Umbilical cord (tissue), 2 donors: ENCODE data around the gene CKB. TPM values are rescaled to one million over a fixed set of nuclear protein-coding genes. Genes with fewer than 3 reads are reported as not detected.

Experiments used
- DNase-seq: peaks from one replicate; pipeline ENCODE4 v3.0.0-alpha.2; 2015; ENCODE audit warnings: low spot score
- total RNA-seq: library from RNA; depleted of rRNA; stranded (reverse); fragments of >200 nt; gene quantifications from one replicate; pipeline ENCODE4 v1.2.3, GENCODE V29; 2014; ENCODE audit warnings: low replicate concordance; ENCODE audit not compliant: insufficient read depth

The CKB gene
- total RNA-seq, 1 donor from 2014 or later: 239 TPM

DNA sequence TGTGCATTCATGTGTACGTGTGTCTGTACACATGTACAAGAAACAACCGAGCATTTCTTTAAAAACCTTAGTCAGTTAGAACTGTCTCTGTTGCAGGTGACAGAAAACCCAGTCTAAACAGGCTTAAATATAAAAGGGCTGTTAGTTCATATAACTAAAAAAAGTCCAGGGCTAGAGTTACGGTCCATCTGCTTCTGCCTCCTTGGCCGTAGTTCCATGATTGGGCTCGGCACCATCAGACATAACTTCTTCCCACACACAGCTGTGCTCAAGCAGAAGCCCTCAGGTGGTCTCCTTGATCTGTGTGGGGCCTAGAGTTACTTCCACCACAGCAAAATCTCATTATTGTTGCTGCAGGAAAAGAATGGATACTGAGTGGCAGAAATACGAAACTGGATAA lies 34.6 kb downstream of the CKB start:
- no peak for DNase-seq

- DNase-seq: no peak
Measured at GRCh38 chr14:103485504-103485903, 37.1 kb downstream of the CKB start.

GRCh38 chr14:103483600-103483999 lies 39.0 kb downstream of the CKB start:
- no peak for DNase-seq

GRCh38 chr14:103480595-103480994 lies 42.0 kb downstream of the CKB start:
- no peak for DNase-seq

- no peak for DNase-seq
Measured at GRCh38 chr14:103476631-103477030, 46.0 kb downstream of the CKB start.

DNA sequence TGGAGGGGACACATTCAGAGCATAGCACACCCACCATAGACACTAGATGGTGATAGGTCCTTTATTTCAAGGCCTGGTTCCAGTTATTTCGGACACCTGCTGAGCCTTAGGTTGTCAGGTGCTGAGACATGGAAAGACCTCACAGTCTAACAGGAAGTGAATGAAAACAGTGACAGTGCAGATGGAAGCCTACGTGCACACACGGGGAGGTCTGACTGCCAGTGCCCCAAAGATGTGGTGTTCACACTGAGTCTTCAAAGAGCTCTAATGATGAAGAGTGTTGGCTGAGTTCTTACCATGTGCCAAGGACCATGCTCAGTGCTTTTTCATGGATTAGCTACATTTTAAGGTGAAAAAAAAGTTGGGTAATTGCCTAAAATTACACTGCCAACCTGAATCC lies 46.6 kb downstream of the CKB start:
- no peak for DNase-seq

- DNase-seq: no peak
Measured at GRCh38 chr14:103474893-103475292, 47.7 kb downstream of the CKB start.

- DNase-seq: no peak
Measured at GRCh38 chr14:103472939-103473338, 49.7 kb downstream of the CKB start.

Other genes with a start within 250 kb of the CKB start
- gene EIF5, start 188.6 kb downstream of the CKB start, total RNA-seq: 165 TPM
- 62.1 TPM for gene MARK3, start 137.4 kb downstream of the CKB start, total RNA-seq
- gene TRMT61A, start 6.4 kb upstream of the CKB start, total RNA-seq: 9.1 TPM
- gene BAG5, start 39.8 kb upstream of the CKB start, total RNA-seq: 30.8 TPM
- gene COA8, start 40.1 kb upstream of the CKB start, total RNA-seq: 29.6 TPM
- 162 TPM for gene KLC1, start 106.4 kb upstream of the CKB start, total RNA-seq
- 5.1 TPM for gene XRCC3, start 192.6 kb upstream of the CKB start, total RNA-seq
- 55.6 TPM for gene ZFYVE21, start 193.0 kb upstream of the CKB start, total RNA-seq